IPS-18a (cell line): ENCODE measurements around the gene TDRD9.
"Not testable (repeated sequence)": the region's sequence is repeated elsewhere in the genome, so short reads cannot be mapped to it uniquely, and the experiment has no call there.

Experiments
- H3K27ac ChIP-seq: one replicate; pipeline ENCODE4 v1.5.1; 2013; ENCODE audit warnings: low read length
- H3K27me3 ChIP-seq: one replicate; pipeline ENCODE4 v1.6.1; 2013; ENCODE audit warnings: mild to moderate bottlenecking, low read length; ENCODE audit not compliant: control insufficient read depth, insufficient read depth
- H3K36me3 ChIP-seq: one replicate; pipeline ENCODE4 v1.6.1; 2013; ENCODE audit warnings: low read depth, low read length; ENCODE audit not compliant: control insufficient read depth
- H3K4me1 ChIP-seq: one replicate; pipeline ENCODE4 v1.6.1; 2013; ENCODE audit warnings: low read depth, low read length; ENCODE audit not compliant: control insufficient read depth
- H3K4me3 ChIP-seq: one replicate; pipeline ENCODE4 v1.5.1; 2013; ENCODE audit warnings: low read length
- H3K9ac ChIP-seq: one replicate; pipeline ENCODE4 v1.6.1; 2013; ENCODE audit warnings: mild to moderate bottlenecking, low read length, moderate library complexity
- H3K9me3 ChIP-seq: one replicate; pipeline ENCODE4 v1.6.1; 2013; ENCODE audit warnings: low read depth, low read length; ENCODE audit not compliant: control insufficient read depth

TDRD9 gene

DNA sequence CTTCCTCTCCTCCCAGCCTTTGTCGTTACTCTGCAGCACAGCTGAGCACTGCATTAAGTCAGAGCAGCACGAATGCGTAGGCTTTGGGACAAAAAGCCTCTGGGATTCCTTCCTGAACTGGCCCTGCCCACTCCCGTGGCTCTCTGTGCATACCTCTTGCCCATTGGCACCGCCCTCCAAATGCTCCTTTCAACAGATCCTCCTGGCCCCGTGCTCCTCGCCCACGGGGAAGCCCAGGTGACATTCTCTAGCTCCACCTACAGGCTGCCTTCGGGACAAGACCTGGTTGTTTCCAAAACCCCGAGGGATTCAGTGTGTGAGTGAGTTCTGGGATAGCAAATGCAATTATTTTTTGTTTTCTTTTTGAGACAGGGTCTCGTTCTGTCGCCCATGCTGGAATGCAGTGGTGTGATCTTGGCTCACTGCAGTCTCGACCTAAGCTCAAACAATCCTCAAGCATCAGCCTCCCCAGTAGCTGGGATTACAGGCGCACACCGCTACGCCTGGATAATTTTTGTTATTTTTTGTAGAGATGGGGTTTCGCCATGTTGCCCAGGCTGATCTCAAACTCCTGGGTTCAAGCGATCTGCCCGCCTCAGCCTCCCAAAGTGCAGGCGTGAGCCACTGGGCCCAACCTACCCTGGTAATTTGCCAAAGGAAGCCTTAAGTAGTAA is 17.9 kb upstream of the TDRD9 start:
- Histone ChIP-seq H3K9me3 (no peaks in the 10 kb centered on the region), H3K9ac (no peak overlapping the region), H3K27ac (no peak overlapping the region), H3K4me1 (peaks cover 3% of the 10 kb centered on the region), H3K27me3 (no peaks in the 10 kb centered on the region), H3K4me3 (no peak overlapping the region), H3K36me3 (peaks cover 31% of the 10 kb centered on the region)

DNA sequence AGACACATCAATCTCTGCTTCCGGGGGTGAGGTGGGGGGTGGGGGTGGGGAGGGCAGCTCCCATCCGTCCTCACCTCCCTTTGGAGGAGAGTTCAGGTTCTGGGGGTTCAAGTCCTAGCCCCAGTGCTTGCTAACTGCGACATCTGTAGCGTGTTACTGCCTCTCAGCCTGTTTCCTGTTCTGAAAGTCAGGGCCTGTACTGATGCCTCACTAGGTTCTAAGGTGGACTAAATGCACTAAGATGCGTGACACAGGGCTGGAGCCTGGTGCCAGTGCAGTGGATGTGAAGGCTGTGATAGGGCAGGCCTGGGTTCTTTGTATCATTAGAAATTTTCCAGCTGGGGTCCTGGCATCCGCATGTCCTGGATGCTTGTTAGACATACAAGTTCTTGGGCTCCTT is 17.3 kb upstream of the TDRD9 start:
- no peak overlapping the region for H3K9ac ChIP-seq
- peaks cover 3% of the 10 kb centered on the region for H3K4me1 ChIP-seq
- no peak overlapping the region for H3K27ac ChIP-seq
- no peak overlapping the region for H3K4me3 ChIP-seq
- H3K27me3 ChIP-seq, result no peaks in the 10 kb centered on the region
- no peaks in the 10 kb centered on the region for H3K9me3 ChIP-seq
- peaks cover 35% of the 10 kb centered on the region for H3K36me3 ChIP-seq

DNA sequence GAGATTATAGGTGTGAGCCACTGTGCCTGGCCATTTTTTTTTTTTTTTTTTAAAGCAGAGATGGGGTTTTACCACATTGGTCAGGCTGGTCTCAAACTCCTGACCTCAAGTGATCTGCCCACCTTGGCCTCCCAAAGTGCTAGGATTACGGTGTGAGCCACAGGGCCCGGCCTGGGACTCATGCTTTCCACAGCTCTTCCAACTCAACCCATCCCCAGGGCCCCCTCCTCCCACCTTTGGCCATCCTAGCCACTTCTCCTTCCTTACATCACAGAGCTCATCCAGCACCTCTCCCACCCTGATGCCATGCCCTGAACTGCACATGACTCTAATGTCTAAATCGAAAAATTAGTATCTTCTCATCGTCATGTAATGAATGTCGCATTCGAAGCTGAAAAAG is 12.6 kb upstream of the TDRD9 start:
- peaks cover 48% of the 10 kb centered on the region for H3K36me3 ChIP-seq

DNA sequence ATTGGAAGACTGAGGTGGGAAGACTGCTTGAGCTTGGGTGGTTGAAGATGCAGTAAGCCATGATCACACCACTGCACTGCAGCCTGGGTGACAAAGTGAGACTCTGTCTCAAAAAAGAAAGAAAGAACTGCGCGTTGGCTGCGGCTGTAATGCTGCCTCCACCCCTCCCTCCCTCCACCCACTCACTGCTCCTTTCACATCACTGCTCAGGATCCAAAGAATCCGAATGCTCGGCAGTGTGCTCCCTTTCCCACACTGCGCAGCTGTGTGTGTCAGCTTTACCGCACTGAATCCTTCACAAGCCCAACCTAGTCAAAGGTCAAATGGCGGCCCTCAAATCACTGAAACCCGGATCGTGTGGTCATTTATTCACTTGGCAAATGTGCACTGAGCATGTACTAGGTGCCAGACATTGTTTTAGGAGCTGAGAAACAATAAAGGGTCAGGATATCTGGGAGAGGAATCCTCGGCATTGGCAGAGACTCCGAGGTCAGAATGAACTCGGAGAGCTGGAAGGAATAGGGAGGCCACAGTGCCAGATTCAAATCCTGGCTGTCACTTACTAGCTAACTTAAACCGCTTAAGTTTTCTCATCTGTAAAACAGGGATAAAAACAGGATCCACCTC is 11.5 kb upstream of the TDRD9 start:
- H3K36me3 ChIP-seq, result peaks cover 45% of the 10 kb centered on the region

More for the DNA sequence above, 12.6 kb upstream of the TDRD9 start:
- Histone ChIP-seq H3K4me1 (peaks cover under 1% of the 10 kb centered on the region), H3K9me3 (no peaks in the 10 kb centered on the region), H3K27ac (no peak overlapping the region), H3K4me3 (no peak overlapping the region), H3K9ac (no peak overlapping the region), H3K27me3 (no peaks in the 10 kb centered on the region)

DNA sequence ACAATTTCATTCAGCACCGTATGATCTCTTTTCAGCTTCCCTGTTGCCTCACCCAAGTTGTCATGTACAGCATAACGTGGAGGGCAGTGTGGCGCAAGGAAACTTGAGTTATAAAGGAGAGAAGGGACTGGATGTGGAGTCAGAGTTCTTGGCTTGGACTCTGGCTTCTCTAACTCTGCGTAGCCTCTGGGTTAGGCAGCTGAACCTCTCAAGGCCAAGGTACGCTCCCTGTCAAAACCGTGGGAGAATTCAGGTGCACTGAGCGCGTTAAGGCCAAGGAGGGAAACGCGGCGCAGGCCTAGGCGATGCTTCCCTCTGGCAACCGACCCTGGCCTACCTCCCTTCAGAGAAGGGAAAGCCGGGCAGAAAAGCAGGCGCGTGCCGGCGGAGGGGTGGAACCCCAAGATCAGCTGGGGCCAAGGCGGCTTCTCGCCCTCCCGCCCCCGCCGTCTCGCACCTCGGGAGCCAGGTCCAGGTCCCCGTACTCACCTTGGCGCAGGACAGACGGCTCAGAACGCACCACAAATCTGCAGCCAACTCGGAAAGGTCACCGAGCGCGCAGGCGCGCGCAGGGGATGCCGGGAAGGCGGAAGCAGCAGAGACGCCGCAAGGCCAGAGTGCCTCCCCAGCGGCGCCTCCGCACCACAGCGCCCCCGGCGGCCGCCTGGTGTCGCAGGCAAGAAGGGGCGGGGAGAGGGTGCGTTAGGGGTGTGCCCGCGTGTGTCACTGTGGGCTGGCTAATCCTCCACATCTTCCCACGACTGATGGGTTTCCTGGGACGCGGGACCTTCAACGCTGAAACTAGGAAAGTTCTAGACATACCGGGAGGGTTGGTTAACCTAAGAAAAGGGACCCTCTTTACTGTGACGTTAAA is 7.0 kb upstream of the TDRD9 start:
- H3K27ac ChIP-seq, result peak overlapping the region; percentile 46
- peak overlapping the region; percentile 98 for H3K4me3 ChIP-seq

More for the DNA sequence above, 11.5 kb upstream of the TDRD9 start:
- no peak overlapping the region for H3K4me3 ChIP-seq
- H3K9me3 ChIP-seq, result no peaks in the 10 kb centered on the region
- H3K9ac ChIP-seq, result no peak overlapping the region
- no peaks in the 10 kb centered on the region for H3K4me1 ChIP-seq
- H3K27me3 ChIP-seq, result no peaks in the 10 kb centered on the region
- H3K27ac ChIP-seq, result no peak overlapping the region

DNA sequence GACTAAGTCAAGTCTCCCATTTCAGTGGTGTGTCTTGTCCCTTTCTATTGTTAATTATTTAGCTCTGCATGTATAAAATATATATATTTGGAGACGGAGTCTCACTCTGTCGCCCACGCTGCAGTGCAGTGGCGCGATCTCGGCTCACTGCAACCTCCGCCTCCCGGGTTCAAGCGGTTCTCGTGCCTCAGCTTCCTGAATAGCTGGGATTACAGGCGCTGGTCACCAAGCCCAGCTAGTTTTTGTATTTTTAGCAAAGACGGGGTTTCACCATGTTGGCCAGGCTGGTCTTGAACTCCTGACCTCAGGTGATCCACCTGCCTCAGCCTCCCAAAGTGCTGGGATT is 6.4 kb upstream of the TDRD9 start:
- not testable (repeated sequence) for H3K9ac ChIP-seq, H3K27me3 ChIP-seq

More for the DNA sequence above, 7.0 kb upstream of the TDRD9 start:
- peaks cover 13% of the 10 kb centered on the region for H3K36me3 ChIP-seq
- H3K9ac ChIP-seq, result peak overlapping the region; percentile 91
- H3K4me1 ChIP-seq, result no peaks in the 10 kb centered on the region
- no peaks in the 10 kb centered on the region for H3K27me3 ChIP-seq
- H3K9me3 ChIP-seq, result no peaks in the 10 kb centered on the region

DNA sequence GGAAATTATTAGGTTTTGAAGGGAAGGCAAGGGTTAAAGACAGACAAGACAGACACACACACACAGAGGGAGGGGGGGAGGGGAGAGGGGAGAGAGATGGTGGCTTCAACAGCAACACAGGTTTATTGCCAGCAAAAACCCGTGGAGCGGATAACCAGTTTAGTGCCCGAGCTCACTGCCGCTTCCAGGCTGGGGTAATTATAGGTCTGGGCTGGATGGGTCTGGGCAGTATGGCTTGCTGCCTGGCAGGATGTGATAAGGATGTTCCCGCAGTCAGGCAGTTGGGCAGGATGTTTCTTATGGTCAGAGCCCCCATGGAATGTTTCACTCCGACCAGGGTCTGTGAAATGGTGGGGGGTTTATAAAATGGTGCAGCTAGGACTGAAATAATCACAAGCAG is 4.4 kb upstream of the TDRD9 start:
- no peaks in the 10 kb centered on the region for H3K27me3 ChIP-seq
- H3K9me3 ChIP-seq, result no peaks in the 10 kb centered on the region
- no peak overlapping the region for H3K4me3 ChIP-seq
- H3K4me1 ChIP-seq, result no peaks in the 10 kb centered on the region
- H3K9ac ChIP-seq, result no peak overlapping the region
- no peak overlapping the region for H3K27ac ChIP-seq
- no peaks in the 10 kb centered on the region for H3K36me3 ChIP-seq

More for the DNA sequence above, 6.4 kb upstream of the TDRD9 start:
- not testable (repeated sequence) for H3K27ac ChIP-seq, H3K4me1 ChIP-seq, H3K9me3 ChIP-seq
- H3K4me3 ChIP-seq, result peak overlapping the region; percentile 98
- peaks cover 11% of the 10 kb centered on the region for H3K36me3 ChIP-seq

DNA sequence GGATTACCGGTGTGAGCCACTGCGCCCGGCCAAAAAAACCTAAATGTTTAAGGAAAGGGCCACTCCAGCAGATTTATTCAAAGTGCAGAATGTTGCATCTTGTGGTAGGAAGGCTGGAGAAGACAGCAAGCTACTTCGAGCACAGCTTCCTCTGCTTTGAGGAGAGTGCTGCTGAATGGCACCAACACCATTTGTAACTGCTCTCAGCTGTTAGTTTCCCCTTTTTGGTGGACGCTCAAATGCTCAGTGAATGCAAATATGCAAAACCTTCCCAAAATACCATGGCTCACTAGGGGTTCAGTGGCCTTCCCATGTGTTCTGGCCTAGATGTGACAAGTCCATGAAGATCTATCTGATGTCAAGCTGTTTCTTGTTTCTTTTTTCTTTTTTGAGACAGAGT is 2.9 kb upstream of the TDRD9 start:
- Histone ChIP-seq H3K36me3 (no peaks in the 10 kb centered on the region), H3K9ac (no peak overlapping the region), H3K9me3 (no peaks in the 10 kb centered on the region), H3K4me3 (no peak overlapping the region), H3K4me1 (no peaks in the 10 kb centered on the region), H3K27ac (no peak overlapping the region), H3K27me3 (no peaks in the 10 kb centered on the region)

DNA sequence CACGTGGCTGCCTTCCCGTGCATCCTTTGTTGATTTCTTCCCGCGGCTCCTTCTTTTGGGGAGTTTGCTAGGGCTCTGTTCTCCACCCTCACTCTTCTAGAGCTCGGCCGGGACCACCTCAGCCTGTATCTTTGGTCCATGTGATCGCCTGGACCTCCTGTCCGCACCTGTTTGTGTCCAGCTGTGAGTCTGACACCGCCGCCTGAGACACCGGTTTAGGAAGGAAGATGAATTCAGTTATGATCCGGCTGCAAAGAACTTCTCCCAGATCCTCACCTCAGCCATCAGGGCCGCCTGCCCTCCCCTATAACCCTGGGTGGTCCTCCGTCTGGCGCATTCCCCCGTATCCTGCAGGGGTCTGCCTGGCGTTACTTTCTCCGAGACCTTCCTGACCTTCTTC is 690 bp upstream of the TDRD9 start:
- no peaks in the 10 kb centered on the region for H3K36me3 ChIP-seq
- H3K4me3 ChIP-seq, result no peak overlapping the region
- H3K9me3 ChIP-seq, result no peaks in the 10 kb centered on the region
- H3K9ac ChIP-seq, result no peak overlapping the region
- no peak overlapping the region for H3K27ac ChIP-seq
- no peaks in the 10 kb centered on the region for H3K27me3 ChIP-seq
- H3K4me1 ChIP-seq, result no peaks in the 10 kb centered on the region

DNA sequence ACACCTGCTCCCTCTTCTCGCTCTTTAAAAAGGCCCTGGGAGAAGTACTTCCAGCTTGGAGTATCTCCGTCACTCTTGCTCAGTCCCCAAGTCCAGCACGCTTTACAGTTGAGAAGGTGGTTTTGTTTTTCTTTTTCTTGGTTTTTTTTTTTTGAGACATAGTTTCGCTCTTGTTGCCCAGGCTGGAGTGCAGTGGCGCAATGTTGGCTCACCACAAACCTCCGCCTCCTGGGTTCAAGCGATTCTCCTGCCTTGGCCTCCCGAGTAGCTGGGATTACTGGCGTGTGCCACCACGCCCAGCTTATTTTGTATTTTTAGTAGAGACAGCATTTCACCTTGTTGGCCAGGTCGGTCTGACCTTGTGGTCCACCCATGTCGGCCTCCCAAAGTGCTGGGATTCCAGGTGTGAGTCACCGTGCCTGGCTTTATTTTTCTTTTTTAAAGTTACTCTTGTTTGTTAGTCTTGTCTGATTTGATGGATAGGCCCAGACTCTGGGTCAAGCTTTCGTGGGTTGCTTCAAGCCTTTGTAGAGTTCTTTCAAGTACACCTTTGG is 1.9 kb downstream of the TDRD9 start:
- Histone ChIP-seq H3K9ac (no peak overlapping the region), H3K36me3 (no peaks in the 10 kb centered on the region), H3K9me3 (no peaks in the 10 kb centered on the region), H3K4me3 (no peak overlapping the region), H3K27me3 (no peaks in the 10 kb centered on the region), H3K27ac (no peak overlapping the region), H3K4me1 (no peaks in the 10 kb centered on the region)

DNA sequence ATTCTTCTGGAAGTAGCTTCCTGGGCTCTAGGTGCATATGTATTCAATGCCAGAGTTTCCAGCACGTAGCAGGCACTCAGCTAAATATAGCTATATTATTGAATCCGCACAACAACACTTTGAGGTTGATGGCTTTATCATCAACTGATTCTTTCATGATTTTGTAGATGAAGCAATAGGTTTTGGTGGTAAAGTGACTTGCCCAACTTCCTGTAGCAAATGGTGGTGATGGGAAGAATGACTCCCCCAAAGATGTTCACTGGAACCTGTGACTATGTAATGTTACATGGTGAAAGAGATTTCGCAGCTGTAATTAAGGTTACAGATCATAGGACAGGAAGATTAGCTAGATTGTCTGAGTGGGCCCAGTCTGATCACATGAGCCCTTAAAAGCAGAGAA is 3.2 kb downstream of the TDRD9 start:
- H3K4me3 ChIP-seq, result no peak overlapping the region
- no peaks in the 10 kb centered on the region for H3K27me3 ChIP-seq
- H3K9ac ChIP-seq, result no peak overlapping the region
- H3K9me3 ChIP-seq, result no peaks in the 10 kb centered on the region
- no peaks in the 10 kb centered on the region for H3K36me3 ChIP-seq
- H3K4me1 ChIP-seq, result no peaks in the 10 kb centered on the region
- H3K27ac ChIP-seq, result no peak overlapping the region
